ENCODE data around the gene DNAH12.
"Not testable (repeated sequence)": the region's sequence is repeated elsewhere in the genome, so short reads cannot be mapped to it uniquely, and the experiment has no call there.

Gene DNAH12

GRCh38 chr3:57350271-57350670, 193.9 kb downstream of the DNAH12 start:
- Mint-ChIP-seq H3K4me3 (no peak overlapping the region), H3K27ac (no peak overlapping the region), H3K4me1 (no peaks in the 10 kb centered on the region), H3K36me3 (no peaks in the 10 kb centered on the region), H3K27me3 (no peaks in the 10 kb centered on the region), H3K9me3 (no peaks in the 10 kb centered on the region)
- CTCF ChIA-PET: no interaction called here
- DNase-seq: no peak

- not testable (repeated sequence) for DNase-seq
These were observed 205.0 kb downstream of the DNAH12 start for GRCh38 chr3:57339071-57339642.

GRCh38 chr3:57338272-57339070, 205.7 kb downstream of the DNAH12 start:
- H3K27me3 Mint-ChIP-seq: peaks cover 19% of the 10 kb centered on the region
- H3K36me3 Mint-ChIP-seq, H3K27ac Mint-ChIP-seq, H3K4me3 Mint-ChIP-seq, H3K9me3 Mint-ChIP-seq, CTCF ChIA-PET, DNase-seq, H3K4me1 Mint-ChIP-seq: not testable (repeated sequence)

More at GRCh38 chr3:57339071-57339642, 205.0 kb downstream of the DNAH12 start:
- H3K36me3 Mint-ChIP-seq, H3K27ac Mint-ChIP-seq, H3K4me3 Mint-ChIP-seq, CTCF ChIA-PET, H3K9me3 Mint-ChIP-seq, H3K4me1 Mint-ChIP-seq: not testable (repeated sequence)
- peaks cover 19% of the 10 kb centered on the region for H3K27me3 Mint-ChIP-seq

- Mint-ChIP-seq H3K9me3 (no peaks in the 10 kb centered on the region), H3K36me3 (no peaks in the 10 kb centered on the region), H3K4me3 (no peak overlapping the region), H3K4me1 (no peaks in the 10 kb centered on the region), H3K27me3 (peaks cover 16% of the 10 kb centered on the region), H3K27ac (no peak overlapping the region)
- CTCF ChIA-PET: interaction anchor here (0.7 kb wide), 1 partner anchor 79 kb away, joined by 3 read pairs; no protein-coding TSS in a partner anchor
- DNase-seq: no peak
These were observed 208.7 kb downstream of the DNAH12 start for GRCh38 chr3:57335283-57335938.

- Mint-ChIP-seq H3K9me3 (no peaks in the 10 kb centered on the region), H3K4me3 (no peak overlapping the region), H3K4me1 (no peaks in the 10 kb centered on the region), H3K36me3 (no peaks in the 10 kb centered on the region), H3K27ac (no peak overlapping the region), H3K27me3 (peaks cover 4% of the 10 kb centered on the region)
- CTCF ChIA-PET: no interaction called here
- no peak for DNase-seq
These were observed 213.0 kb downstream of the DNAH12 start for GRCh38 chr3:57331078-57331610.

GRCh38 chr3:57326498-57326897, 217.6 kb downstream of the DNAH12 start:
- H3K27ac Mint-ChIP-seq, DNase-seq, H3K4me3 Mint-ChIP-seq, H3K4me1 Mint-ChIP-seq, H3K9me3 Mint-ChIP-seq, CTCF ChIA-PET, H3K36me3 Mint-ChIP-seq: not testable (repeated sequence)
- H3K27me3 Mint-ChIP-seq: peaks cover 13% of the 10 kb centered on the region

GRCh38 chr3:57314204-57314603, 229.9 kb downstream of the DNAH12 start:
- no peaks in the 10 kb centered on the region for H3K36me3 Mint-ChIP-seq
- no peaks in the 10 kb centered on the region for H3K9me3 Mint-ChIP-seq
- DNase-seq: no peak
- CTCF ChIA-PET: no interaction called here
- H3K27ac Mint-ChIP-seq: no peak overlapping the region
- H3K4me3 Mint-ChIP-seq: no peak overlapping the region
- H3K27me3 Mint-ChIP-seq: peaks cover 6% of the 10 kb centered on the region
- no peaks in the 10 kb centered on the region for H3K4me1 Mint-ChIP-seq

- CTCF ChIA-PET: no interaction called here
- Mint-ChIP-seq H3K27ac (no peak overlapping the region), H3K4me1 (no peaks in the 10 kb centered on the region), H3K9me3 (no peaks in the 10 kb centered on the region), H3K4me3 (no peak overlapping the region), H3K36me3 (no peaks in the 10 kb centered on the region), H3K27me3 (peaks cover 9% of the 10 kb centered on the region)
- DNase-seq: no peak
These were observed 234.3 kb downstream of the DNAH12 start for GRCh38 chr3:57309769-57310360.

GRCh38 chr3:57303520-57303919, 240.6 kb downstream of the DNAH12 start:
- H3K9me3 Mint-ChIP-seq, H3K27ac Mint-ChIP-seq, DNase-seq, H3K36me3 Mint-ChIP-seq, H3K4me3 Mint-ChIP-seq, CTCF ChIA-PET, H3K4me1 Mint-ChIP-seq: not testable (repeated sequence)
- H3K27me3 Mint-ChIP-seq: peaks cover 28% of the 10 kb centered on the region

GRCh38 chr3:57298041-57298440, 246.1 kb downstream of the DNAH12 start:
- no peaks in the 10 kb centered on the region for H3K4me1 Mint-ChIP-seq
- no peak overlapping the region for H3K4me3 Mint-ChIP-seq
- H3K27me3 Mint-ChIP-seq: peaks cover 23% of the 10 kb centered on the region
- H3K27ac Mint-ChIP-seq: no peak overlapping the region
- no peaks in the 10 kb centered on the region for H3K9me3 Mint-ChIP-seq
- CTCF ChIA-PET: no interaction called here
- DNase-seq: no peak
- H3K36me3 Mint-ChIP-seq: no peaks in the 10 kb centered on the region

GRCh38 chr3:57292897-57293526, 251.1 kb downstream of the DNAH12 start:
- peaks cover 14% of the 10 kb centered on the region for H3K27me3 Mint-ChIP-seq
- H3K9me3 Mint-ChIP-seq: no peaks in the 10 kb centered on the region
- CTCF ChIA-PET: no interaction called here

GRCh38 chr3:57292159-57292896, 251.8 kb downstream of the DNAH12 start, which contains the start of gene ASB14:
ASB14 (minus strand) TSS chr3:57292685; CDS start chr3:57292033, 652 bp downstream.
- Mint-ChIP-seq H3K27ac (no peak within 1 kb of the TSS), H3K4me1 (no peaks in the 10 kb centered on the region), H3K36me3 (no peaks in the 10 kb centered on the region), H3K9me3 (no peaks in the 10 kb centered on the region), H3K4me3 (no peak within 1 kb of the TSS), H3K27me3 (peaks cover 13% of the 10 kb centered on the region)
- CTCF ChIA-PET: no interaction called here
- DNase-seq: no peak

More at GRCh38 chr3:57292897-57293526, 251.1 kb downstream of the DNAH12 start:
- Mint-ChIP-seq H3K27ac (no peak overlapping the region), H3K4me3 (no peak overlapping the region), H3K4me1 (no peaks in the 10 kb centered on the region), H3K36me3 (no peaks in the 10 kb centered on the region)
- DNase-seq: no peak

- H3K27ac Mint-ChIP-seq: no peak overlapping the region
These were observed 255.7 kb downstream of the DNAH12 start for GRCh38 chr3:57288403-57288802.

More at GRCh38 chr3:57288403-57288802, 255.7 kb downstream of the DNAH12 start:
- CTCF ChIA-PET: no interaction called here
- H3K36me3 Mint-ChIP-seq: no peaks in the 10 kb centered on the region
- H3K4me3 Mint-ChIP-seq: no peak overlapping the region
- peaks cover 13% of the 10 kb centered on the region for H3K27me3 Mint-ChIP-seq
- H3K9me3 Mint-ChIP-seq: no peaks in the 10 kb centered on the region
- no peaks in the 10 kb centered on the region for H3K4me1 Mint-ChIP-seq
- DNase-seq: no peak

All from activated naive CD4-positive, alpha-beta T cell treated with anti-CD3 and anti-CD28 coated beads, Interleukin-2, amount 10 ng/mL, durations not matched to agents 7 days and 5 days (primary cell).